HG03354 (cell line): Measurements from ENCODE around the gene TSSK2.

Experiments used
- ATAC-seq: cut with Tn5 transposase; IDR thresholded peaks from one replicate; pipeline ENCODE4 v1.9.1; 2021; ENCODE audit warnings: mild to moderate bottlenecking; ENCODE audit not compliant: unreplicated experiment, poor library complexity, severe bottlenecking

TSSK2 gene

DNA sequence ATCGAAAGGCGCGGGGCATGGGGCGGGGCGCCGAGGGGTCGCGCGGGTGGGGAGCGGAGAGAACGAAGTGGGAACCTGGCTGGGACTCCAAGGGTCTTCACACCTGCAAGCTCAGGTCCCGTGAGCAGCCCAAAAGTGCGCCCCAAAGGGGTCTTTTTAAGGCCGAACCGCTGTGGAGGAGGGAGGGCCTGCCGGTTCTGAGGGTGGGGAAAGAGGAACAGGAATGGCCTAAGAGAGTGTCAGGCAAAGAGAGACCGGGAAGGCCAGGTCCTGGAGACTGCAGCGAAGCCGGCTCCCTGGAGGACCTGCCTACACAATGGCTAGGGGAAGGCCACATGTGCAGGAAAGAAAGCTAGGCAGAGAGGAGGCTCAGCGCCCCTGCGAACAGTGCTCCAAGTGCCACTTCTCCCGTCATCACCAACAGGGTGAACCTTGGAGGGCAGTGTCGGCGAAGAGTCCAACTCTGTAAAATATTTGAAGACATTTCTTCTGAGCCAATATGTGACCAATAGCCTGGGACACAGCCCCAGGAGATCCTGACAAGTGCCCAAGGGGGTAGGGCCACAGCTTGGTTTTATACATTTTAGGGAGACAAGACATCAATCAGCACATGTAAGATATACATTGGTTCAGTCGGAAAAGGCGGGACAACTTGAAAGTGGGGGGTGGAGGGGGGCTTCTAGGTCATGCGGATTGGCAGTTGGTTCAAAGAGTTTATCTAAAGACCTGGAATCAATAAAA is 8.2 kb upstream of the TSSK2 start:
- no peak for ATAC-seq

GRCh38 chr22:19123936-19124335 is 7.2 kb upstream of the TSSK2 start:
- ATAC-seq = no peak

- no peak for ATAC-seq
These were observed 6.7 kb upstream of the TSSK2 start for GRCh38 chr22:19124377-19124776.

DNA sequence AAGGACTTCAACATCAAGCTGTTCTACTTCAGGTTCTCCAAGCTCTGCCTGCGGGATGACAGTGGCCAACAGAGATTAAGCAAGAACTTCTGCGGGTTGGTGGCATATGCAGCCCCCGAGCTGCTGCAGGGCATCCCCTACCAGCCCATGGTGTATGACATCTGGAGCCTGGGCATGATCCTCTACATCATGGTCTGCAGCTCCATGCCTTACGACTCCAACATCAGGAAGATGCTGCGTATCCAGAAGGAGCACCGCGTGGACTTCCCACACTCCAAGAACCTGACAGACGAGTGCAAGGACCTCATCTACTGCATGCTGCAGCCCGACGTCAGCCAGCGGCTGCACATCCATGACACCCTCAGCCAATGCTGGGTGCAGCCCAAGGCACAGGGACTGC is 6.1 kb upstream of the TSSK2 start:
- ATAC-seq = no peak

DNA sequence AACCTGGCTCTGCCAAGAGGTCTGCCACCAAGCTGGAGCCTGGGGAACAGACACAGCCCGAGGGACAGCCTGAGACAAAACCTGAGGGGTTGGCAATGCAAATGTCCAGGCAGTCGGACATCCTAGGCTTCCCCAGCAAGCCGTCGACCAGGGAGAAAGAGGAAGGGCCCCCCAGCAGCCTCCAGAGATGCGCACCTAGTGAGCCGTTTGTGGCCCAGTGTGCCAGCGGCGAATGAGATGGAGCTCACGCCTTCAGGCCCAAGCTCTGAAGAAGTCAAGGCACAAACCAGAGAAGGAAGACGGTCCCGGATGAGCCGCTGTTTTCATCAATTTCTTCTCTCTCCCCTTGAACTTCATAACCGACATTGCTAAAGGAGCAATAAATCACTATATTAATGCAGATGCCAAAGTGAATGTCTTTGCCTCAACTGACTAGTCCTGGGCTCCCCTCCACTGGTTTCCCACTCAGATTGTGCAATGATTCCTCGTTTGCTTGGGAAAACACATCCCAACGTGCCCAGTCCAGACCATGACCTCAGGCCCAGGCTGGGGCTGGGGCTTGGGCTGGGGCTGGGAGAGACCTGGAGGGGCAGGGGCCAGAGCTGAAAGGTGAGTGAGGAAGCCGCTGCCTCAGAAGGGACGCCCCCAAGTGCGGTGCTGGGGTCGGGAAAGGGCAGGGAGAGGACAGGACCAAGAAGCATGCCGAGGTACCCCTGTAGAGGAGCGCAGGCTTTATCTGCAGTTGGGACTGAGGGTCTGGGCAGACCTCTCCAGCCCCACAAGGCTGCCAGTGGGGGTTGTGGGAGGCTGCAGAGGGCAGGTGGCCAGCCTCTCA is 5.4 kb upstream of the TSSK2 start:
- no peak for ATAC-seq

GRCh38 chr22:19126309-19127273 is 4.5 kb upstream of the TSSK2 start:
- ATAC-seq = no peak

GRCh38 chr22:19127329-19128008 is 3.6 kb upstream of the TSSK2 start:
- ATAC-seq = no peak

DNA sequence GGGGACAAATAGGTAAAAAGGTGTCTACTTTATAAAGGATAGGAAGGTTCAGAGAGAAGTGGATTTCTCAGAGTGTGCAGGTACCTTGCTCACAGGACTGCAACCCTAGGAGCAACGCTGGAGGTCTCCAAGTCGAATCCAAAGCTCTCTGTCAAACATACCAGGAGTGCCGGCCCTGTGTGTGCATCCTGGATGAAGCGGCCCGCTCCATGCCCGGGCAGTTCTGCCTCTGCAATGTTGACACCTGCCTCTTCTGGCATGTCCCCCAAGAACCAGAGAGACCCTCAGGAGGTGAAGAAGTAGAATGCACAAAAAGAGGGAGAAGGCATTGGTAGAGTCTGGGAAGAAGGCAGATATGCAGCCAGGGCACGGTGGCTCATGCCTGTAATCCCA is 3.1 kb upstream of the TSSK2 start:
- ATAC-seq = no peak

- ATAC-seq = no peak
These were observed 2.0 kb upstream of the TSSK2 start for GRCh38 chr22:19128946-19129727.

GRCh38 chr22:19129871-19130270 is 1.2 kb upstream of the TSSK2 start:
- no peak for ATAC-seq

- no peak for ATAC-seq
These were observed 542 bp downstream of the TSSK2 start for GRCh38 chr22:19131685-19132015.

GRCh38 chr22:19132153-19132552 is 1.0 kb downstream of the TSSK2 start:
- no peak for ATAC-seq

DNA sequence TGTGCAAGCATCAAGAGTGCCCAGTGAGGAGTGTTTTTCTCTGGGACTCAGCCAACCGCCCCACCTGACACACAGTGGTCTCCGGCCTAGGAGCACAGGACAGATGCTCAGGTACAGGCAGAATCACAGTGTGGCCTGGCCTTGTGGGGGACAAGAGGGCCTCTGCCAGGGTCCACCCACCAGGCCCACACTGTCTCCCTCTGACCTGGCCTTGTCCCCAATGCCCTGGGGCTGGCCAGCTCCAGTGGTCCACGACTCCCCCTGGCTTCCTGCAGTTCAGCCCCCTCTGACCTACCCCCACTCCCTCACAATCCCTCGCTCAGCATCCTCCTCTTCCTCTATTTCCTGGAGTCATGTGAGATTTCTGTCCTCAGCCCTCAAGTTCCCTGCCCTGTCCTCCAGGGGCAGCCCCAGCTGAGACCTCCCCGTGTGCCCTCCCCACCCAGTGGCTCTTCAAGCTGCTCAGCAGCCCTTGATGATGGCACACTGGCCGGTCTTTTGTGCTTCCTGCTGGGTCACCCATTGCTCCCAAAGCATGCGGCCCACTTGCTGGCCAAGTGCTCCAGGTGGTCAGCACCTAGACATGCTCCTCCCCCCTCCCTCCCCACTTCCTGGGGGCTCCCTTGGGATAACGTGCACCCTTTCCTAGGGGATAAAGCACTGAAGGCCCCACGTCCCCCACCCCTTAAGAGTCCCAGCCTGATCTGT is 1.7 kb downstream of the TSSK2 start:
- no peak for ATAC-seq

GRCh38 chr22:19133561-19133960 is 2.5 kb downstream of the TSSK2 start:
- no peak for ATAC-seq

DNA sequence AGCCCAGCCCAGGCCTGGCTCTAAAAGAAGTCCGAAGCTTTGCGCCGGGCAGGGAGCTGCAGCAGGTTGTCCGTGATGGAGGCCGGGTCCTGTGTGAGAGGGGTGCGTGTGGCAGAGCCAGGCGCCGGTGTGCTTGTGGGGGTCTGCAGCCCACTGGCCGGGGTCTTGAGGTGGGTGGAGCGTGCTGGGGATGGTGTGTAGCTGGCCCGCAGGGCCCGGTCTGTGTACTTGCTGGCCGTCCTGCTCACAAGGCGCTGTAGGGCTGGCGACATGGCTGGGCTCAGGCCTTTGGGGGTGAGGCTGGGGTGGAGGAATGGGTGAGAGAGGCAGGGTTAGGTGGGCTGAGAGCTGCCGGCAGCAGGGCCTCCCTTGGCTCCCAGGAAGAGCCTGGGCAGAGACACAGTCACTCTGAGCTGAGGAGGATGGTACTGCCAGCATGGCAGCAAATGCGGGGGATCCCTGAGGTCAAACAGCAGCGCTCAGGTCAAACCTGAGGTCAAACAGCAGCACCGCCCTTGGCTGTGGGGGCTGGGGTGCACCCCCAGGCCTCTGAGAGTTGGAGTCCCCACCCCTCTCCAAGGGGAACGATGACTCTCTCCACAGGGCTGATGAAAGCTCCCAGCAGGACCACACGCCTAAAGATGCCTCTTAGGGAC is 3.2 kb downstream of the TSSK2 start:
- no peak for ATAC-seq

GRCh38 chr22:19134874-19135273 is 3.8 kb downstream of the TSSK2 start:
- no peak for ATAC-seq

DNA sequence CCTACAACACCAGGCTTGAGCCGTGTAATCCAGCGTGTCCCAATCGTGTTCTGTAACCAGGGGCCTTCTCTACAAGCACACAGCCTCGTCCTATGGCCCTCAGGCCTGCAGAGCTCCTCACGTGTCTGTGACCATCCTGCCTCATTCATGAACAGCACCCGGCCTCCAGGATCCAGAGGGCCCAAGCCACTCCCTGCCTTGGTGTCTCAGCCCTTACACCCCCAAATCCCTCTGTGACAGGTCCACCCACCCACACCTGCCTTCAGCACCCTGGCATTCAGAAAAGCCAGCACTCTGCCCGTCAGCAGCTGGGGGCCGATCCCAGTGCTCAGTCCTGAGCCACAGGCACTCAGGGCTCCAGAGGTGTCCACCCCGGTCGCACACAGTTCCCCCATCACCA is 5.8 kb downstream of the TSSK2 start:
- ATAC-seq = no peak
